NCI-H748 treated with DMSO at 0.1 percent for 48 hours (cell line): ENCODE data around the gene OR2S2.
"Not testable (repeated sequence)": the region's sequence is repeated elsewhere in the genome, so short reads cannot be mapped to it uniquely, and the experiment has no call there.

ENCODE experiments used
- DNase-seq: peaks from one replicate; lab custom pipeline; 2025; lab: John Stamatoyannopoulos, UW

Gene OR2S2

DNA sequence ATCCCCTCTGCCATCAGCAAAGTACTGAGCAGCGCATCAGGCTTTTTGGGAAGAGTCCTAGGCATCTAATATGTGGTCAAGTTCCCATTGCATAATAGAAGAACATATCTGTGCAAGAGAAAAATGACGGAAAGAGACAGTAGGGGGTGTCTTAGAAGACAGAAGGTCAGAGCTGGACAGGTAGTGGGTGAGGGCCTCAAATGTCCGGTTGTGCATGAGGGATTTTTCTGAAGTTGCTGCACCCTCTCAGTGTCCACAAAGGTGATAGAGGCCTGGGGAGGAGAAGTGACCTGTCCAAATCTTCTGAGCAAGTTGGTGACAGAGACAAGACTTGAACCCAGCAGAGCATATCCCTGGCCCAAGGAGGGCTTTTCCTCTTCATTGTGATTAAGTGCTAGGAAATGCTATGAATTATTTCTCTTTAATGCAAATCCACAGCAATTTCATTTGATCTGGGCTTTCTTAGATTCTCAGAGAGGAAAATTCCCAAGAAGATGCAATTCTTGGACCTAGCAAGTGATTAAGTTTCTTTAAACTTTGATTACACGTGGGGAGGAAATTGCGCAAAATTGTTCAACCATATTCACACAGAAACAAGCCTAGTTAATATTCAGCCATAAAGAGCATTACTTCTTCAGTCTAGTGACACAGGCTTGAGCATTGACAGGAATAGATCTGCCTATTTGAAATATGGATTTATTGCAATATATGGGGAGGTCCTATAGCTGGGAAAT, at the start of gene OR2S2:
Gene OR2S2 (minus strand): TSS at position 51 of the 734 bp plus-strand sequence. CDS start 56 bp downstream, outside the sequence.
- no peak for DNase-seq

- no peak for DNase-seq
Observed at GRCh38 chr9:36007316-36007708, 49.4 kb upstream of the OR2S2 start.

DNA sequence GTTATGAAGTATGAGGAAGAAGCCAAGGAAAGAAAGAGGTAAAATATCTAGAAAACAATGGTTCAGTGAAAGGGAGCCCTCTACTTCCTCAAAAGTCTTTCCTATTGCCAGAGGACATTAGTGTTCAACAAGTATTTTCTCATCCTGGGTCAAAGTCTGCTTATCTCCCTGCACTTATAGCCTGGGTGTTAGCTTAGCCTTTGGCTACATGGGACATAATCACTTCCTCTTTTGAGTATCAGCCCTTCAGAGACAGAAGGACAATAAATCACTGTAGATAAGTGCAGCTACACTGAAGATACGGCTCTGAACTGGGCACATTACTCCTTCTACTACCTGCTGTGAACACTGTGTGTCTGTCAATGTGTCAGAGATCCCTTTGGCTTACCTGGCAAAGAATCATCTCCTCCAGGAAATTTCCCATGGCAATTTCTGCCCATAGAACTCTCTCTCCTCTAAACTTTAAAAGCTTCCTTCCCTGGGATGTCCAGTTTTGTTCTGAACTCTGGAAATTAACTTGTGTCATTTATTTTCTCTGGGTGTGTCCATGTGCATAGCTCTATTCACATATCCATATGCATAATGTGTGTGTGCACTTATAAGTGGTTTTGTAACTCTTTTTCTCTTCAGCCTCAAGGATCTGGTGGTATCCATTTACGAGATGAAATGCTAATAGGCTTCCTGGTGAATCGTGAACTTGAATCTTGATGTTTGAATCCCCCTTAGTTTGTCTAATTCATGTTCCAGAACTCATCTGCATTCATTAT, 48.8 kb upstream of the OR2S2 start:
- no peak for DNase-seq

DNA sequence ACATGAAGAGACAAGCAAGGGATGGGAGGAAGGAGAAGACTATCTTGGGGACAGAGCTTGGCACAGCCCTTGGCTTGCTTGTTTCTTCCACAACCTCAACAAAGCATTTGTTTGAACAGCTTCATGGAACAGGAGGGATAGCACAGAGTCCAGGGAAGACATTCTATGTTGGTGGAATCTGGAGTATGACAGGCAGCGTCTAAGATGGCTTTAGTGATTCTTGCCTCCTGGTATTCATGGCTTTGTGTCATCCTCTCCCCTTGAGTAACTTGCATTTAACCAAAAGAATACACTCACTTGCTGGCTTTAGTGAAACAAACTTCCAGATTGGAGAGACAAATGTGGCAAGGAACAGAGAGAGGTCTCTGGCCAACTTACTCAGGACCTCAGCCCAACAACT, 47.9 kb upstream of the OR2S2 start:
- no peak for DNase-seq

DNA sequence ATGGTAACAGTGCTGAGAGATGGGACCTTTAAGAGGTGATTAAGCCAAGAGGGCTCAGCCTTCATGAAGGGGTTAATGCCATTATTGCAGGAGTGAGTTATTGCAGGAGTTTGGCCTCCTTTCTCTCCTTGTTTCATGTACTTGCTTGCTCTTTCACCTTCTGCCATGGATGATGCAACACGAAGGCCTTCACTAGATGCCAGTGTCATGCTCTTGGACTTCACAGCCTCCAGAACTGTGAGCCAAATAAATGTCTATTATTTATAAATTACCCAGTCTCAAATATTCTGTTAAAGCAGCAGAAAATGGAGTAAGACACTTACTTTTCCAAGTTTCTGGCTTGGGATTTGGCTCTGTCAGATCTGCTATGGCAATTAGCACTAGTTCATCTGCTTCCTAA, 40.4 kb upstream of the OR2S2 start:
- no peak for DNase-seq

DNA sequence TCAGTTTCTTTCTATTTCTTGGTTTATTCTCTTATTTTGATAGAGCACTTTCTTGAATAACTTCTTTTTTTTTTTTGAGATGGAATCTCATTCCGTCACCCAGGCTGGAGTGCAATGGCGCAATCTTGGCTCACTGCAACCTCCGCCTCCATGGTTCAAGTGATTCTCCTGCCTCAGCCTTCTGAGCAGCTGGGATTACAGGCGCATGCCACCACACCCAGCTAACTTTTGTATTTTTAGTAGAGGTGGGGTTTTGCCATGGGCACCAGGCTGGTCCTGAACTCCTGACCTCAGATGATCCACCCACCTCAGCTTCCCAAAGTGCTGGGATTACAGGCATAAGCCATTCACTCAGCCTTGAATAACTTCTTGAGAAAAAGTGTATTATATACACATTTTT, 39.1 kb upstream of the OR2S2 start:
- not testable (repeated sequence) for DNase-seq

GRCh38 chr9:35996358-35996970, 38.5 kb upstream of the OR2S2 start:
- no peak for DNase-seq

GRCh38 chr9:35994959-35995358, 37.0 kb upstream of the OR2S2 start:
- DNase-seq = no peak

DNA sequence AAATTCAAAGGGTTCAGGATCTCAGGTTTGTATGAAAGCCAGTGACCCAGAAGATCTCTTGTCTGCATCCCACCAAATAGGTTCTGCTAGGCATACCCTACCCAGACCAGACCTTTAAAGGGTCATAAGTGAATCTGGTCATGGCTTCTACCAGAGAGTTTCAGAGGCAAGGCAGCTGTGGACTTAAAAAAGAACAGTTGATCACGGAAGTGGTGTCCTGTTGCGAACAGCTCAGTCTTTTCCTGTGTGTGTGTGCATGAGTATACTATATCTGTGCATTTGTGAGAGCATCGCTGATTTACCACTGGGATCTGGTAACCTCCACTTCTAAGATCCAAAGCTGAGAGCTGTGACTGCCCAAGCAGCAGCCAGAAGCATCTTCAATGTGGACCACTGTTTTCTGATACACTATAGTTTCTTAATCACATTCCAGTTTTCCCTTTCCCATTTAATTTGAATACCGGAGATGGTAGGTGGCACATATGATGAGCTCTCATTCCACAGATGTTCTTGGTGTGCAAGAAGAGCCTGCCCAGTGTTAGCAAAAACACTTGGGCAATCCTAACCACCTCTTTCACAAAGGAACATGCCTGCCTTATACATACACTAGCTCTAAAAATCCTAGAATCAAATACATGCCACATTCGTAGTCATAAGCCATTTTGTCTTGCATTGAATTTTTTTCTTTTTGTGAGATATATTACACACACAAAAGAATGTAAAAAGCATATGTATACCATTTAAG, 36.2 kb upstream of the OR2S2 start:
- DNase-seq = no peak

- not testable (repeated sequence) for DNase-seq
Observed at GRCh38 chr9:35993136-35993535, 35.2 kb upstream of the OR2S2 start.

DNA sequence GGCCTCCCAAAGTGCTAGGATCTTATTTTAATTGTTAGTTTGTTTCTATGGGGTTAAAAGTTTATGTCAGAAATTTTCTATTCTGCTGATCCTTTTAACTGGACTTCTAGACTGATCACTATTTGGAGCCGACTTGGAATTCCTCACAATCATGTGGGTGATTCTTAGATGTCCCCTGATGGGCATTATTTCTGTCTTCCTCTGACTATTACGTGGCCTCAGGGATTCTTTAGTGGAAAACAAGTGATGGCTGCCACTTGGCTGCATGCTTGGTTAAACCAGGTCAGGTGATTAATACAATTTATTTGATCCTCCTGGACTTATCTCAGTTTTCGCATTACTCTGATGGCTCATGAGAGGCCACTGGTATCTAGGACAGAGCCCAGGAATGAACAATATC, 32.2 kb upstream of the OR2S2 start:
- DNase-seq = no peak

DNA sequence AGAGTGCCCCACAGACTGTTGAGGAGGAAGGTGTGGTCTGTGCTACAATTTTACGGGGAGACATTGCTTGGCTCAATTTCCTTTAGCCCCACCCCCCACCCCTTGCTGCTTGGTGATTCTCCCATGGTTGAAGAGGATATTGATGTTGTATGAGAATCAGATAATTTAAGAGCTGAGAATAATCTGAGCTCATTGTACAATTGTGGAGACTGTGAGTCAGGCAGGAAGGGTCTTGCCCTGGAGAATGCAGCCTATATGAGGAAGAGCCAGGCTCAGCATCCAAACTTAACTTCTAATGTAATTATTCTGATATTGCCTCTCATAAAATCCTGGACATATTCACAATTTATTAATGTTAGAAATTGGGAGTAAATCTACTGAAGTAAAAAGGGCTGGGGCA, 26.1 kb upstream of the OR2S2 start:
- no peak for DNase-seq

DNA sequence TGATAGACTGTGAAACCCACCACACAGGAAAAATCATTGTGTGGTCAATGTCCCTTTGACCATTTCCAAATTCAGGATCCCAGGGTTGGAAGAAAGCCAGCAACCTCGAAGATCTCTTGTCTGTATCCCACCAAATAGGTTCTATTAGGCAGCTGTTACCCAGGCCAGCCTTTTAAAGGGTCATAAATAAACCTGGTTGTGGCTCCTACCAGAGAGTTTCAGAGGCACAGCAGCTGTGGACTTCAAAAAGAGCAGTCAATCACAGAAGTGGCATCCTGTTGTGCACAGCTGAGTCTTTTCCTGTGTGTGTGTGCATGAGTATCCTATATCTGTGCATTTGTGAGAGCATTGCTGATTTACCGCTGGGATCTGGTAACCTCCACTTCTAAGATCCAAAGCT, 23.7 kb upstream of the OR2S2 start:
- no peak for DNase-seq

DNA sequence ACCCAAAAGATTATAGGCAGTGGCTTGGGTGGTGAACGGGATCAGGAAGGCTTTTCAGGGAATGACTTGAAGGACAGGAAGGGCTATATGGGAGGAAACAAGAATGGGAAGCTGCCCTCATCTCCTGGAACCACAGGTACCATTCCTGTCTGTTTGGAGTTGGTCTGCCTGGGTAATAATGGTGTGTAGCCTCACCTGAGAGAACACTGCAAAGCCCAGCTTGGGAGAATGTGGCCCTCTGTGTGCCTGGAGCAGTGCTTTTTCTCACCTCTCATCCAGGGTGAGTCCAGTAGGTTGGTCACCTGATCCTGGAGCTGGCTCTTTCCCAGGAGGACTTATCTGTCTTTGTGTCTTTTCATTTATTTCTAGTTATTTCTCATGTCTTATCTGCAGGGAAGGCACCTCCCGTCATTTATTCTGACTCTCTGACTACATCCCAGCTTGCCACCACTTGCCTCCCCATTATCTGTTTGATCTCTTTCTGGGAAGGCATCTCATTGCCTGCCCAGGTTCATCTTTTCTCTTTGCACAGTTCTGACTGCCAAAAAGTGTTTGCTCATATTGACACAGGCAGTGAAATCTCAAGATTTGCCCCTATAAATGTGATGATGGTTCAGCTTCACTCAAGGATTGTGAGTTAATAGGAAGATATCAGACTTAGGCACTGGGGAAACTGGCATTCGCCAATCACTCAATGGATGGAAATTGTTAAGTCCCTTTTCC, 22.5 kb upstream of the OR2S2 start:
- no peak for DNase-seq

GRCh38 chr9:35978792-35979191, 20.8 kb upstream of the OR2S2 start:
- DNase-seq = no peak

- no peak for DNase-seq
Observed at GRCh38 chr9:35976726-35977125, 18.8 kb upstream of the OR2S2 start.

- no peak for DNase-seq
Observed at GRCh38 chr9:35974800-35975199, 16.8 kb upstream of the OR2S2 start.

DNA sequence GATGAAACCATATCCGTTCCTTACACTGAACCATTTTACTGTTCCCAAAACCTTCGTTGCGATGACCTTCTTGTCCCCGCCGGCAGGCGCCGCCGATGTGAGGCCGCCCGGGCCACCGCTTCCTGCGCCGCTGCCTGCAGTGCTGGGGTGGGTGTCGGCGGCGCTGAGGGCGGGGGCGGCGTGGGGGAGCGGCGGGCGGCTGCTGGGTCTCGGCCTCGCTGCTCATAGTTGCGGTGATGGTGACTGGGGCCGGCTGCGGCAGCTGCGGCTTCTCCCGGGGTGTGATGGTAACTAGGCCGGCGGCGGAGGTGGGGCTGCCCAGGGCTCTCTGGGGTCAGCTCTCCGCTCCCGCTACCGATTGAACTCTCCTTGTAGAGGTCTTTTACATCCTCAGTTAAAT, 14.1 kb upstream of the OR2S2 start:
- DNase-seq = no peak

DNA sequence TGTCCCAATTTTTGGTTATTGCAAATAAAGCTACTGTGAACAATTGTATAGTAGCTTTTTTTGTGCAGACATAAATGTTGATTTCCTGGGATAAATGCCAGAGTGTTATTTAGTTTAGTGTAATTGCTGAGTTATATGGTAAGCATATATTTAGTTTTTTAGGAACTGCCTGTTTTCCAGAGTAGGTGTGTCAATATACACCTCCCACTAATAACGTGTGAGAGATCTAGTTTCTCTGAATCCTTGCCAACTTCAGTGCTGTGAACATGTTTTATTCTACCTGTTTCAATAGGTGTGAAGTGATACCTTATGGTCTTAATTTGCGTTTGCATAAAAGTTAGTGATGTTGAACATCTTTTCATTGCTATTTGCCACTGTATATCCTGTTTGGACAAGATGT, 9.1 kb upstream of the OR2S2 start:
- DNase-seq = peak; percentile 33

DNA sequence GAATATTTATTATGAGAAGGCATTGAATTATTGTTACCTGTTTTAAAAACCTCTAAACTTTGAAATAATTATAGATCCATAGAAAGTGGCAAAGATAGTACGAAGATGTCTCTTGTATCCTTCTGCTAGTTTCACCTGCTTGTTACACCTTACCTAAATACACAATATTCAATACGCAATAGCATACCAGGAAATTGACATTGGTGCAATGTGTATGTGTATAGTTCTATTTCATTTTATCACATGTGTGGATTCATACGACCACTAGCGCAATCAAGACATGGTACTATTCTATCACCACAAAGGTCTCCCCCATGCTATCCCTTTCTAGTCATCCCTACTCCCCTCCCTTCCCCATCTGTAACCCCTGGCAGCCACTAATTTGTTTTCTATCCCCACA, 8.5 kb upstream of the OR2S2 start:
- no peak for DNase-seq

DNA sequence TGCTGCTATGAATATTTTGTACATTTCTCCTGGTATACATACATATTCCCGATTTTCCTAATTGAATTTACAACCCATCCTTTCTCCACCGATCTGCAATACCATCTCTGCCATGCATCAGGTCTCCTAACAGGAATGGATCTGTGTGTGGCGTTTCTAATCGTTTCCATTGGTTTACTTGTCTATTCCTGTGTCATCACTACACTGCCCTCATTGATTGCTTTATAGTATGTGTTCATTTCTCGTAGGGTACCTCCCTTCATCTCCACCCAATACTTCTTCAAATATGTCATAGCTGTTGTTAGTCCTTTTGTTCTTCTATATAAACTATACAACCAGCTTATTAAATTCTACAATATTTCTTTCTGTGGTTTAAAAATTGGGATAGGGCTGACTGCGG, 7.1 kb upstream of the OR2S2 start:
- DNase-seq = no peak
